SU-DHL-6 (cell line): ENCODE measurements around the gene SPEN.

Experiments
- H2AFZ ChIP-seq: fragments of 200-600 bp; sonication (generic); 2 replicates; pipeline ENCODE4 v1.6.1; 2014; ENCODE audit warnings: low read depth, mild to moderate bottlenecking, moderate library complexity, mixed read lengths, antibody characterized with exemption, low read length; ENCODE audit not compliant: severe bottlenecking
- H3F3A ChIP-seq: fragments of 200-600 bp; shearing (Covaris generic); 2 replicates; pipeline ENCODE4 v1.6.0; 2016; ENCODE audit warnings: antibody characterized with exemption, mild to moderate bottlenecking; ENCODE audit not compliant: insufficient read depth
- H3K27ac ChIP-seq: fragments of 200-600 bp; sonication (generic); 2 replicates; pipeline ENCODE4 v1.5.1; 2016; ENCODE audit warnings: low read depth, mild to moderate bottlenecking, low read length, moderate library complexity, mixed read lengths
- H3K27me3 ChIP-seq: fragments of 200-600 bp; sonication (generic), shearing (Covaris generic); 2 replicates; pipeline ENCODE4 v1.6.0; 2014; ENCODE audit warnings: mild to moderate bottlenecking, low read length
- H3K36me3 ChIP-seq: fragments of 200-600 bp; sonication (generic); 2 replicates; pipeline ENCODE4 v1.6.1; 2014; ENCODE audit warnings: mild to moderate bottlenecking, low read length, mixed read lengths
- H3K4me2 ChIP-seq: fragments of 300-600, 200-600 bp; shearing (Covaris generic), sonication (generic); 2 replicates; pipeline ENCODE4 v1.6.0; 2014; ENCODE audit warnings: low read length, low read depth, mild to moderate bottlenecking; ENCODE audit not compliant: poor library complexity, severe bottlenecking
- H3K4me3 ChIP-seq: fragments of 200-600 bp; sonication (generic); 2 replicates; pipeline ENCODE4 v1.5.1; 2014; ENCODE audit warnings: antibody characterized with exemption, low read length, mild to moderate bottlenecking, mixed read lengths; ENCODE audit not compliant: insufficient read depth, poor library complexity, severe bottlenecking
- H3K79me2 ChIP-seq: fragments of 200-600 bp; sonication (generic); 2 replicates; pipeline ENCODE4 v1.6.1; 2014; ENCODE audit warnings: mild to moderate bottlenecking, low read length, moderate library complexity; ENCODE audit not compliant: insufficient read depth
- H3K9ac ChIP-seq: fragments of 200-600 bp; sonication (generic); 2 replicates; pipeline ENCODE4 v1.7.0; 2014; ENCODE audit warnings: mild to moderate bottlenecking, low read length
- H3K9me2 ChIP-seq: fragments of 200-600 bp; sonication (generic); replicated peaks from 2 replicates; pipeline ENCODE4 v1.6.1; 2014; ENCODE audit warnings: low read length; ENCODE audit not compliant: insufficient read depth
- H3K9me3 ChIP-seq: fragments of 200-600 bp; sonication (generic); 2 replicates; pipeline ENCODE4 v1.6.1; 2014; ENCODE audit warnings: low read length, mixed read lengths; ENCODE audit not compliant: insufficient read depth
- H4K20me1 ChIP-seq: fragments of 200-600 bp; sonication (generic); 2 replicates; pipeline ENCODE4 v1.6.1; 2014; ENCODE audit warnings: low read depth, mild to moderate bottlenecking, antibody characterized with exemption, low read length, moderate library complexity, mixed read lengths
- CTCF ChIP-seq: fragments of 200-600 bp; sonication (generic); IDR thresholded peaks from one replicate; pipeline ENCODE4 v1.5.1; 2017; ENCODE audit warnings: antibody characterized with exemption, mild to moderate bottlenecking, low read length, moderate library complexity; ENCODE audit not compliant: insufficient read depth, poor library complexity, severe bottlenecking
- EZH2phosphoT487 ChIP-seq: fragments of 200-600 bp; sonication (generic), shearing (Covaris generic); conservative IDR thresholded peaks from 2 replicates; pipeline ENCODE4 v1.6.1; 2018; ENCODE audit warnings: mild to moderate bottlenecking, antibody characterized with exemption, low read length, moderate library complexity, mixed read lengths

SPEN gene

DNA sequence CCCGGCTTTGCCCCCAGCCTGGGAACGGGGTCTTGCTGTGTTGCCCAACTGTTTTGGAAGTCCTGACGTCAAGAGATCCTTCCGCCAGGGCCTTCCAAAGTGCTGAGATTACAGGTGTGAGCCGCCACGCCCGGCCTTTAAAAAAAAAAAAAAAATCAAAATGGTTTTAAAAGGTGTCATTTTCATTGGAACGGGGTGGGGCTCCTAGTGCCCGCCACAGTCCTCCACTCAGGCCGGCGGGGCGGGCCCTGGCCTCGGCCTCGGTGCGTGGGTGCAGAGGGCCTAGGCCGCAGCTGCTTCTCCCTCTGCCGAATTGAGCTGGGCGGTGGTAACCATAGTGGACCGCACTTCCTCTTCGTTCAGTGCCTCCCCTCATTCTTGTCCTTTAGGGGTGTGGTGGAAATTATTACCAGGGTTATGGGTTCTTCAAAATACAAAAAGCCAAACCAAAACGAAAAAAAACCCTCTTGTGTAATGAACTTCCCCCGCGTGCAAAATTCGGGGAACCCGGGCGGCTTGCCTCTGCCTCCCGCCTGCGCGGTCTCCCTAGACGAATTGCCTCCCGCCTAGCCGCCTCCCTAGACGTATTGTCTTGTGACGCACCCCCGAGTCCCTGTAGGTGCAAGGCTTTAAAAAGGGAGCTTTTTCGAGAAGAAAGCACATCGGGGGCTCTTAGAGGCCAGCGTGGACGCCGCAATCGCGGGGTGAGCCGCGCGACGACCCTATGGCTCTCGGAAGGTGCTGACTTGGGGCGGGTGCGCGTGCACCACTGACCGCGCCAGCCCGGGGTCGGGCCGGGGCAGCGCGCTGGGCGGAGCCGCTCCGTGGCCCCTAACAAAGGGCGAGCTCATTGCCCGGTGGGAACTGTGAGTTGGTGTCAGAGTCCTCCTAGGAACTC is 10.5 kb upstream of the SPEN start:
- H3K9me2 ChIP-seq: no peaks in the 10 kb centered on the region
- peaks cover 4% of the 10 kb centered on the region; the same call in 1 of the 2 replicates for H3K79me2 ChIP-seq
- H4K20me1 ChIP-seq: no peaks in the 10 kb centered on the region
- no peaks in the 10 kb centered on the region for H3K27me3 ChIP-seq
- H3K27ac ChIP-seq: peak overlapping the region; percentile 98
- TF ChIP-seq CTCF: no peak
- TF ChIP-seq EZH2phosphoT487: no peak
- H3K36me3 ChIP-seq: no peaks in the 10 kb centered on the region
- peaks cover 61% of the 10 kb centered on the region for H3F3A ChIP-seq
- no peaks in the 10 kb centered on the region for H3K9me3 ChIP-seq
- peak overlapping the region; percentile 55 for H2AFZ ChIP-seq
- peak overlapping the region; percentile 100 for H3K4me2 ChIP-seq
- peak overlapping the region; percentile 88 for H3K9ac ChIP-seq
- H3K4me3 ChIP-seq: no peak overlapping the region

DNA sequence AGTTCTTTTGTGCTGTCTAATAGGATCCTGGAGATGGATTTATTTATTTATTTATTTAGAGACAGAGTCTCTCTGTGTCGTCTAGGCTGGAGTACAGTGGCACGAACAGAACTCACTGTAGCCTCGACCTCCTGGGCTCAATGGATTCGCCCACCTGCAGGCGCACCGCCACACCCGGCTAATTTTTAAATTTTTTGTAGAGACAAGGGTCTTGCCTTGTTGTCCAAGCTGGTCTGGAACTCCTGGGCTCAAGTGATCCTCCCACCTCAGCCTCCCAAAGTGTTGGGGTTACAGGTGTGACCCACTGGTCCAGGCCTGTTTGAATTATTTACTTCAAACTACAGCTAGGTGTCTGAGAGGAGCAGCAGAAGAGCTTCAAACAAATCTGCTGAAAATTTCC is 9.6 kb upstream of the SPEN start:
- Histone ChIP-seq H3K27ac (peak overlapping the region; percentile 98; the same call in 1 of the 2 replicates), H3K4me3 (no peak overlapping the region), H3K4me2 (no peak overlapping the region), H3K9me3 (no peaks in the 10 kb centered on the region), H2AFZ (peak overlapping the region; percentile 55), H3K36me3 (no peaks in the 10 kb centered on the region), H3K9me2 (no peaks in the 10 kb centered on the region), H3K27me3 (no peaks in the 10 kb centered on the region), H3F3A (peaks cover 63% of the 10 kb centered on the region), H3K79me2 (peaks cover 4% of the 10 kb centered on the region; the same call in 1 of the 2 replicates), H3K9ac (no peak overlapping the region; the same call in 1 of the 2 replicates), H4K20me1 (no peaks in the 10 kb centered on the region)
- TF ChIP-seq EZH2phosphoT487: no peak
- TF ChIP-seq CTCF: no peak

DNA sequence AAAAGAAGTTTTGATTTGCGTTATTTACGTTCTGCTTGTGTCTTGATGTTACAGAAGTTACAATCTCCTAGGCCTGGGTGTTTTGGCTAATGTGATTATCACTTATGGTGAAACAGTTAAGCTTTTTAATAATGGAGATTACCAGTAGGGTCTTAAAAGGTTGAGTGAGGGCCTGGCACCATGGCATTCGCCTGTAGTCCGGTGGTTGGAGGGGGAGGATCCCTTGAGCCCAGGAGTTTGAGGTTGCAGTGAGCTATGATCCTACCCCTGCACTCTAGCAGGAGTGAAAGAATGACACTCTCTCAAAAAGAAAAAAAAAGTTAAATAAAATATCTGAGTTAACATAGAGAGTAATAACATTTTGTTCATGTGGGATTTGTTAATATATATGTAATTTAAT is 8.8 kb upstream of the SPEN start:
- Histone ChIP-seq H3K27me3 (no peaks in the 10 kb centered on the region), H3K9me2 (no peaks in the 10 kb centered on the region), H3F3A (peaks cover 65% of the 10 kb centered on the region), H3K36me3 (no peaks in the 10 kb centered on the region), H3K9me3 (no peaks in the 10 kb centered on the region), H3K79me2 (no peaks in the 10 kb centered on the region; the same call in 1 of the 2 replicates), H3K9ac (no peak overlapping the region), H4K20me1 (no peaks in the 10 kb centered on the region), H2AFZ (no peak overlapping the region), H3K4me2 (no peak overlapping the region), H3K4me3 (no peak overlapping the region), H3K27ac (no peak overlapping the region)
- TF ChIP-seq CTCF (no peak), EZH2phosphoT487 (no peak)
